OCI-LY1 (cell line): Measurements from ENCODE around the gene COX6B2.

Source experiments
- EZH2 ChIP-seq: fragments of 200-600 bp; sonication (generic), shearing (Covaris generic); IDR thresholded peaks from 2 replicates; pipeline ENCODE4 v1.8.0; 2017; ENCODE audit warnings: borderline replicate concordance, mixed run types, mild to moderate bottlenecking, antibody characterized with exemption, low read length, moderate library complexity, mixed read lengths
- TF ChIP-seq, protein P1 (sequence below): fragments of 200-600 bp; sonication (generic), shearing (Covaris generic); IDR thresholded peaks from 2 replicates; pipeline ENCODE4 v1.5.1; 2017; ENCODE audit warnings: mild to moderate bottlenecking, antibody characterized with exemption, low read length, moderate library complexity, mixed read lengths

DNA sequence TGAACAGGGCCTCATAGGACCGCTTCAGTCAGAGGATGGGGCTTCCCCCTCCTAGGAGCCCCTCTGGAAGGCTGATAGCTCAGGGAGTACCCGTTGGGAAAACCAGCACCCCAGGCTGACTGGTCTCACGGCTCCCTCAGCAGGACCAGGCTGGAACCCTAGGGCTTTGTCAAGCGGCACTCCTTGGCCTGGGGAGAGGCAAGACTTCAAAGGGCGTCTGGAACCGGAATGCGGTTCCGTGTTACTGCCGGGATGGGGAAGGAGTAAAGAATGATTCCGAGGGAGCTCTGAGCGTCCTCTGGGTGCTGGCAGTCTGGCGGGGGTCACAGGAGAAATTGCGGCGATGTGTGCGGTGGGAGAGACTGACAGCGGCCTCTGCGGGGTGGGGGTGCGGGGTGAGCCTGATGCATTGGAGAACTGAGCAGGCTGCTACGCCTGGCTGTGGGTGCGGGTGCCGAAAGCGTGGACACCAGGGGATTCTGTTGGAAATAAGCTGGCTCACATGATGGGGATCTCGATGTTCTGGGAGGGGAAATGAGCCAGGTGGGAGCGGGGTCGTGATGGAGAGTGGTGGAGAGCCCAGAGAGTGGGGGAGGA lies 1.9 kb downstream of the COX6B2 start:
- TF ChIP-seq, protein P1, sequence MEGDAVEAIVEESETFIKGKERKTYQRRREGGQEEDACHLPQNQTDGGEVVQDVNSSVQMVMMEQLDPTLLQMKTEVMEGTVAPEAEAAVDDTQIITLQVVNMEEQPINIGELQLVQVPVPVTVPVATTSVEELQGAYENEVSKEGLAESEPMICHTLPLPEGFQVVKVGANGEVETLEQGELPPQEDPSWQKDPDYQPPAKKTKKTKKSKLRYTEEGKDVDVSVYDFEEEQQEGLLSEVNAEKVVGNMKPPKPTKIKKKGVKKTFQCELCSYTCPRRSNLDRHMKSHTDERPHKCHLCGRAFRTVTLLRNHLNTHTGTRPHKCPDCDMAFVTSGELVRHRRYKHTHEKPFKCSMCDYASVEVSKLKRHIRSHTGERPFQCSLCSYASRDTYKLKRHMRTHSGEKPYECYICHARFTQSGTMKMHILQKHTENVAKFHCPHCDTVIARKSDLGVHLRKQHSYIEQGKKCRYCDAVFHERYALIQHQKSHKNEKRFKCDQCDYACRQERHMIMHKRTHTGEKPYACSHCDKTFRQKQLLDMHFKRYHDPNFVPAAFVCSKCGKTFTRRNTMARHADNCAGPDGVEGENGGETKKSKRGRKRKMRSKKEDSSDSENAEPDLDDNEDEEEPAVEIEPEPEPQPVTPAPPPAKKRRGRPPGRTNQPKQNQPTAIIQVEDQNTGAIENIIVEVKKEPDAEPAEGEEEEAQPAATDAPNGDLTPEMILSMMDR, result no peak
- TF ChIP-seq EZH2, result no peak
